Gastroesophageal sphincter (tissue), 4 donors: ENCODE results near the gene SLC37A1. TPM values are rescaled to one million over a fixed set of nuclear protein-coding genes. Genes with fewer than 3 reads are reported as not detected.
"Not testable (repeated sequence)": the region's sequence is repeated elsewhere in the genome, so short reads cannot be mapped to it uniquely, and the experiment has no call there.

Experiments
- ATAC-seq: fragments of 150-250 bp; one replicate; pipeline ENCODE4 v1.9.1; 2016; ENCODE audit warnings: mild to moderate bottlenecking, moderate library complexity
- H3K27ac ChIP-seq, 4 donors: fragments of 200-600 bp; sonication (generic) in 3 of 4; 1 replicate in 3 of 4; 2 replicates in 1 of 4; pipeline ENCODE4 v1.5.1; 2016 to 2019
- H3K27me3 ChIP-seq: fragments of 200-600 bp; sonication (generic); one replicate; pipeline ENCODE4 v1.5.1; 2019
- H3K36me3 ChIP-seq, 2 donors: fragments of 200-600 bp; sonication (generic); one replicate each; pipeline ENCODE4 v1.5.1; 2019; ENCODE audit warnings: control low read depth in 1 of 2
- H3K4me1 ChIP-seq, 3 donors: fragments of 200-600 bp; sonication (generic); 1 replicate in 2 of 3; 2 replicates in 1 of 3; pipeline ENCODE4 v1.5.1; 2016 to 2019; ENCODE audit warnings: control low read depth in 2 of 3
- H3K4me3 ChIP-seq, 2 donors: fragments of 200-600 bp; sonication (generic); one replicate each; pipeline ENCODE4 v1.5.1; 2019; ENCODE audit warnings: mild to moderate bottlenecking in 1 of 2, moderate library complexity in 1 of 2
- H3K9me3 ChIP-seq, 3 donors: fragments of 200-600 bp; sonication (generic); one replicate each; pipeline ENCODE4 v1.5.1; 2017 to 2019; ENCODE audit warnings: control low read depth in 2 of 3
- CTCF ChIP-seq, 4 experiments: fragments of 200-600 bp in 2 of 4; fragments of 450-650 bp in 2 of 4; sonication (generic) in 1 of 4; IDR thresholded peaks; one replicate each; pipeline ENCODE4 v1.5.1; 2017 to 2019; ENCODE audit warnings: antibody characterized with exemption in 4 of 4, mild to moderate bottlenecking in 2 of 4, moderate library complexity in 2 of 4
- EP300 ChIP-seq: sonication (generic); formaldehyde crosslinking; IDR thresholded peaks from one replicate; pipeline ENCODE4 v1.6.1; 2017; ENCODE audit warnings: antibody characterized with exemption, mild to moderate bottlenecking
- POLR2A ChIP-seq, 2 donors: fragments of 450-650 bp; IDR thresholded peaks; one replicate each; pipeline ENCODE4 v1.6.1; 2017; ENCODE audit warnings: antibody characterized with exemption in 2 of 2, mild to moderate bottlenecking in 2 of 2, moderate library complexity in 1 of 2
- POLR2AphosphoS5 ChIP-seq: sonication (generic); formaldehyde crosslinking; IDR thresholded peaks from one replicate; pipeline ENCODE4 v1.6.1; 2017; ENCODE audit warnings: antibody characterized with exemption
- WGBS, 2 donors: methylation state at CpG; one replicate each; pipeline ENCODE4 v1.1.5; 2018; ENCODE audit warnings: low coverage in 1 of 2; 5-methylcytosine and 5-hydroxymethylcytosine counted together
- total RNA-seq, 4 donors: library from RNA; depleted of rRNA; stranded (reverse); fragments of >200 nt; gene quantifications; one replicate each; pipeline ENCODE4 v1.1.0, GENCODE V29; 2016

Gene SLC37A1
- total RNA-seq, 4 donors from 2014 or later, result 3.7 to 7.8 (median 4.3) TPM

- WGBS, 2 donors, result 90 to 100% methylated on average over 1 to 6 of the region's 10 CpGs
- TF ChIP-seq POLR2A (IDR thresholded peaks at IDR 0.05) (no peak), EP300 (no peak), POLR2AphosphoS5 (no peak), CTCF (IDR thresholded peaks at IDR 0.05) (no peak)
- no peak overlapping the region for H3K4me3 ChIP-seq
Observed at GRCh38 chr21:42466700-42467099, 47.0 kb upstream of the SLC37A1 start.

GRCh38 chr21:42467140-42467983 is 46.3 kb upstream of the SLC37A1 start:
- no peak overlapping the region for H3K27ac ChIP-seq
- H3K4me1 ChIP-seq, result peaks cover 0 to 13% (median 0%) of the 10 kb centered on the region in 3 donors
- H3K36me3 ChIP-seq, result no peaks in the 10 kb centered on the region
- ATAC-seq, result peak; percentile 51
- H3K9me3 ChIP-seq, result no peaks in the 10 kb centered on the region
- WGBS, 2 donors, result 19 to 24% methylated on average over 2 to 11 of the region's 12 CpGs
- no peak overlapping the region for H3K4me3 ChIP-seq
- peaks cover 3% of the 10 kb centered on the region for H3K27me3 ChIP-seq
- no peak for TF ChIP-seq POLR2A (IDR thresholded peaks at IDR 0.05)
- peak in 3 of 4 experiments; percentile 28 to 58 (median 51) for TF ChIP-seq CTCF (IDR thresholded peaks at IDR 0.05)

More at GRCh38 chr21:42466700-42467099, 47.0 kb upstream of the SLC37A1 start:
- no peak for ATAC-seq
- Histone ChIP-seq H3K27ac (no peak overlapping the region), H3K36me3 (no peaks in the 10 kb centered on the region), H3K4me1 (peaks cover 0 to 13% (median 0%) of the 10 kb centered on the region in 3 donors), H3K27me3 (peaks cover under 1% of the 10 kb centered on the region), H3K9me3 (no peaks in the 10 kb centered on the region)

GRCh38 chr21:42468491-42469131 is 45.0 kb upstream of the SLC37A1 start:
- ATAC-seq, result no peak
- H3K9me3 ChIP-seq, result no peaks in the 10 kb centered on the region
- H3K4me3 ChIP-seq, result no peak overlapping the region
- peaks cover 0 to 13% (median 0%) of the 10 kb centered on the region in 3 donors for H3K4me1 ChIP-seq
- no peak overlapping the region for H3K27ac ChIP-seq
- H3K27me3 ChIP-seq, result peaks cover 5% of the 10 kb centered on the region
- 77 to 81% methylated on average over 4 to 5 of the region's 6 CpGs for WGBS, 2 donors
- no peaks in the 10 kb centered on the region for H3K36me3 ChIP-seq
- TF ChIP-seq CTCF (IDR thresholded peaks at IDR 0.05), result no peak
- no peak for TF ChIP-seq POLR2A (IDR thresholded peaks at IDR 0.05)
- no peak for TF ChIP-seq POLR2AphosphoS5
- no peak for TF ChIP-seq EP300

GRCh38 chr21:42469272-42469671 is 44.4 kb upstream of the SLC37A1 start:
- peaks cover 0 to 13% (median 0%) of the 10 kb centered on the region in 3 donors for H3K4me1 ChIP-seq
- TF ChIP-seq POLR2AphosphoS5 (no peak), POLR2A (IDR thresholded peaks at IDR 0.05) (no peak), EP300 (no peak), CTCF (IDR thresholded peaks at IDR 0.05) (no peak)
- ATAC-seq, result no peak

GRCh38 chr21:42469726-42470125 is 43.9 kb upstream of the SLC37A1 start:
- not testable (repeated sequence) for ATAC-seq, H3K36me3 ChIP-seq, H3K27ac ChIP-seq, H3K9me3 ChIP-seq, H3K4me3 ChIP-seq
- H3K27me3 ChIP-seq, result peaks cover 15% of the 10 kb centered on the region
- 94 to 100% methylated on average over 1 to 3 of the region's 4 CpGs for WGBS, 2 donors
- peaks cover 0 to 13% (median 0%) of the 10 kb centered on the region in 3 donors for H3K4me1 ChIP-seq

More at GRCh38 chr21:42469272-42469671, 44.4 kb upstream of the SLC37A1 start:
- Histone ChIP-seq H3K9me3 (no peaks in the 10 kb centered on the region), H3K4me3 (no peak overlapping the region), H3K27me3 (peaks cover 11% of the 10 kb centered on the region), H3K27ac (no peak overlapping the region), H3K36me3 (no peaks in the 10 kb centered on the region)
- 83% methylated on average over 2 of the region's 2 CpGs; no CpG with 5 or more reads in 1 of the 2 donors for WGBS, 2 donors
